GM19328 (cell line): Measurements from ENCODE around the gene PDE11A.

Source experiments
- ATAC-seq: cut with Tn5 transposase; IDR thresholded peaks from one replicate; pipeline ENCODE4 v1.9.1; 2021; ENCODE audit warnings: mild to moderate bottlenecking, moderate library complexity; ENCODE audit not compliant: unreplicated experiment

Gene PDE11A

DNA sequence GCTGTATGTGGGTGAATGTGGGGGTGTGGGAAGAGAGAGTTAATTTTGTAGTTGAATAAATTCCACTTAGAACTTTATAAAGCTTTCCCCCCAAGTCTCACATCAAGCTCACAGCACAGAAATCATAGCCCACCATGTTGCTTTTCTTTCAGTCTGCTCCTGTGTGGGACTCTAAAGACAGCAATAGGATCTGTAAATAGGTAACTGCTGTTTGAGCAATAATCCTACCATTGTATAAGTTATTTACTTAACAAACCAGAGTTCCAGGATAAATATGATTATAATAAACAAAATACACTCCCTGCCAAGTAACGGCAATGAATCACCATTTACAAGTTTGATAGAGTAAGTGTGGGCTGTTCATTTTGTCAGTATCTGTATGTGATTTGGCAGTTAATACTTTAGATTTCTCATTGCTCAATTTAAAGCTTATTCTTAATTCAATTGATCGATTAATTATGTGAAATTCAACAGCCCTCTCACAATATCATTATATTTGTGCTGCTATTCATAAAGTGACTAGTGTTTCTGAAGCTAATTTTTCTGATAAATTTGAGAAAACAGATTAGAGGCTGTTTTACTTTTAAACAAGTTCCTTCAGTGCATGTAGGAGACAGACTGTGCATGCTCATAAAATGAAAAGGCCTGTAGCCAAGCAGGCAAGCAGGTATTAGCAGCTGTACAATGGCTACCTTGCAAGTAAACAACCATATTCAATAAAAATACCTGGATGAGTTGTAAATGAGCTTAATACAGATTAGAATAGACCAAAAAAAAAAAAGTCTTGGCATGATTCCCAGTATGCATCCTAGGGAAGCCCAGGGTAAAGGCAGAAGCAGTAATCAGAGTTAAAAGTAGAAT lies 142.7 kb downstream of the PDE11A start:
- no peak for ATAC-seq

GRCh38 chr2:177923323-177923722 lies 149.3 kb downstream of the PDE11A start:
- no peak for ATAC-seq

DNA sequence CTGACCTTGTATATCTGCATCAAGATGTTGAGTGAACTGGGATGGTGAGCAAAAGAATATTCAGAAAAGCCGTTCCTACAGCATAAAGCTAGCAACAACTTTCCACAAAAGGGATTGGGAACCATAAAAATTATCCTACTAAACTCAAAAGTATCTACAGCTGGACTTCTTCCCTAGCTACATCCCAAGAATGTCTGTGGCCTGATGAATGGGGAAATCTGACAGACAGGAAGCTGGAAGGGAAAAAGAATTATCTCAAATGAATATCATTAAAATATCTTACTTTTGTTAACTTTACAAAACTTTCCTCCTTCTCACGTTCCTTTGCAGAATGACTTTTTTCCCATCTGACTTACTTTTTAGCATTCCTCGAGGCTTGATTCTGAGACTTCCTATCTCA lies 150.9 kb downstream of the PDE11A start:
- no peak for ATAC-seq

GRCh38 chr2:177917169-177917568 lies 155.4 kb downstream of the PDE11A start:
- ATAC-seq, result no peak

DNA sequence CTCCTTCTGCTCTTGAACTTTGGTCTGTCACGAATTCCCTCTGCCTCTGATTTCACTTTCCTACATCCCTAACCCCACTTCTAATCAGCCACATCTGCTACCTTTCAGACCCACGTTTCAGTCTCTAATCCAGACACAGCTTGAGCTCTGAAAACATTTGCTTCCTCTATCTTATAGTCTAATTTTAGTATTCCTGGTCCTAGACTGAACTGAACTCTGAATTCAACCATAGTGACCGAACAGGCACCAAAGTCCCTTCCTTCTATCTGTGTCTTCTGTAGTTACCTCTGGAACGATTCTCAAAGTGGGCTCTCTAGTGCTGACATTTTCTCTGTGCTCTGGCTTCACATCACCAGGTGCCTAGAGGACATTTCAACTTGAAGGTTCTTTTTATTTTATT lies 156.2 kb downstream of the PDE11A start:
- ATAC-seq, result no peak

GRCh38 chr2:177914247-177914646 lies 158.3 kb downstream of the PDE11A start:
- no peak for ATAC-seq

DNA sequence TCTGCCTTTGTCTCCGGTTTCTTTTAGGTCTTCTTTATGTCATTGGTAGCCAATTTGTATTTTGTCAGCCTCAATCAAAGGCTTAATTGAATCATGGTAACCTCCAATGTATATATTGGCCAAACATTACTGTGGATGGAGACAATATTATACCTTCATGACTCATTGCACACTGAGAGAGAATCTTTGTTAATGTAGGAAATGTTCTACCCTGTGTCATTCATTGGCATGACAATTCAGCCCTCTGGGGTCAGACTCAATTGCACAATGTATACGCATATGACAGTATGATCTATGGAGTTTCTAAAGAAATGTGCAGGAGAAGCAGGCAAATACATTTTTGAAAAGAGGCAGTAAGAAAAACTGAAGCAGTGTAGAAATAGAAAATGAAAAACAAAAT lies 162.6 kb downstream of the PDE11A start:
- ATAC-seq, result no peak

- no peak for ATAC-seq
Observed at GRCh38 chr2:177908824-177909223, 163.8 kb downstream of the PDE11A start.

DNA sequence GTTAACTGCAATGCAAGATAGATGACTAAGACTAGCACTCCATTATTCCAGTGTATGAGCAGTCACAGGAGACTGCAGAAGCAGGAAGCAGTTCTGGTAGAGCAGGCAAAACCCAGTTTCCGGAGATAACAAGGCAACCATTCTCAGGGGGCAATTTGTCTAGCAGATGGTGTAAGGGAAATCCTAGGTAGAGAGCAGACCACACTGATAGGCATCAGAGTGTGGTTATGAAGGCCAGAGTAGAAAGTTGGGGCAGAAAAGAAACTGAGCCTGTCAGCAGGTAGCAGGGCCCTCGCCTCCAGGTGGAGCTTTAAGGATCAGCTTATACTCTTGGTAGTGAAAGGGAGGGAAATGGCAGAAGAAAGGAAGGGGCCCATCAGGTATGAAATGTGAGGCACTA lies 164.4 kb downstream of the PDE11A start:
- no peak for ATAC-seq

- ATAC-seq, result peak; percentile 78
Observed at GRCh38 chr2:177906041-177906718, 166.4 kb downstream of the PDE11A start.

- ATAC-seq, result no peak
Observed at GRCh38 chr2:177905640-177906039, 166.9 kb downstream of the PDE11A start.

GRCh38 chr2:177902395-177903163 lies 170.0 kb downstream of the PDE11A start:
- no peak for ATAC-seq

- ATAC-seq, result no peak
Observed at GRCh38 chr2:177900082-177900481, 172.5 kb downstream of the PDE11A start.

- ATAC-seq, result no peak
Observed at GRCh38 chr2:177897278-177897677, 175.3 kb downstream of the PDE11A start.

DNA sequence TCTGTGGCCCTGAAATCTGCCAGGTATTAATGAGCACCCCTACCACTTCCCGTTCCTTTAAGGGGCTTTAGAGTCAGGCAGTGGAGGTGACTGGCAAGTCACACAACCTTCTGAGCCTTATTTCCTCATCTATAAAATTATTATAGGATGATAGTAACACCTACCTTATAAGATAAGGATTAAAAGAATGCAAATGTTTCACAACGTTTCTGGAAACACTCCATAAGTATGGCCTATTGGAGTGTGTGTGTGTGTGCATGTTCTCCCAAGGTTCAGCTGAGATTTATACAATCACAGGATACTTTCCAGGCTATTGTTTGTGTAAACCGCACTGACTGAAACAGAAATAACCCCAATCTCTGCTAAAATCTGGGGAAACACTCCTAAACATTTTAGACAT lies 176.0 kb downstream of the PDE11A start:
- no peak for ATAC-seq

- ATAC-seq, result no peak
Observed at GRCh38 chr2:177894546-177894945, 178.0 kb downstream of the PDE11A start.

GRCh38 chr2:177893880-177894279 lies 178.7 kb downstream of the PDE11A start:
- ATAC-seq, result no peak

DNA sequence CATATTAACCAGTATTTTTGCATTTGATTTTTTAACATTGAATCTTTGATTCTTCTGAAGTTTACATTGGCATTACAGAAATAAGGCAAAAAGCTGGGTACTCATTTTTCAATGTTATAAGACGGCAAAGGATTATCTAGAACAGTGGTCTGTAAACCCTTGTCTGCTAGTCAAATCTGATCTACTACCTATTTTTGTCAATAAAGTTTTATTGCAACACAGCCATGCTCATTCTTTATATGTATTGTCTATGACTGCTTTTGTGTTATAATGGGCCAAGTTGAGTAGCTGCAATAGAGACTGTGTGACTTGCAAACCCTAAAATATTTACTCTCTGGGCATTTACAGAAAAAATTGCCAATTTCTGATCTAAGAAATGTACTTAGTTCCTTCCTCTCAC lies 181.0 kb downstream of the PDE11A start:
- no peak for ATAC-seq

DNA sequence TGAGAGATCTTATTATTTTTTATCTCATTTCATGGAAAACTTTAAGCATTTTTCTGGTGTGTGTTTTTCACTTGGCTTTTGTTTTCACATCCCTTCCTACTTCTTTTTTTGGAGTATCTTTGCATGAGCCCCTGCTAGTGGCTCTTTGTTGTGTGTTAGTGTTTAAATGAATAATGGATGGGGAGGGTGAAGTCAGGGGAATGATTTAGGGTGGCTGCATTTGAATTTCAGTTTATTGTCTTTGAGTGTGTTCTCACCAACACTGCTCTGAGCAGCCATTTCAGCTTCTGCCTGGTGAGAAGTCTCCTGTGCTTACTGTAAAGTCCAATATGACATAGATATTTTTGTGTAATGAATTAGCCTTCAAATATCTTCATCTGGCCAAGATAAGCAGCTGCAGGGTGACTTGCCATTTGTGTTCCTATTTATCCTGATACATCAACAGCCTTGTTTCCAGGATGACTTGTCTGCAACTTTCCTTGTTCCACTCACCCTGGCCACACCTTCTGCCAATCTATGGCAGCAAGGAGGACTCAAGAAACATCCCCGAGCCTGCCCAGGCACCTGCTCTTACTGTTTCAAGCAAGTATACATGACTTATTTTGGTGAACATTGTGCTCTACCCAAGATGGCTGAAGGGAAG lies 182.6 kb downstream of the PDE11A start:
- ATAC-seq, result no peak

- no peak for ATAC-seq
Observed at GRCh38 chr2:177888581-177888980, 184.0 kb downstream of the PDE11A start.

DNA sequence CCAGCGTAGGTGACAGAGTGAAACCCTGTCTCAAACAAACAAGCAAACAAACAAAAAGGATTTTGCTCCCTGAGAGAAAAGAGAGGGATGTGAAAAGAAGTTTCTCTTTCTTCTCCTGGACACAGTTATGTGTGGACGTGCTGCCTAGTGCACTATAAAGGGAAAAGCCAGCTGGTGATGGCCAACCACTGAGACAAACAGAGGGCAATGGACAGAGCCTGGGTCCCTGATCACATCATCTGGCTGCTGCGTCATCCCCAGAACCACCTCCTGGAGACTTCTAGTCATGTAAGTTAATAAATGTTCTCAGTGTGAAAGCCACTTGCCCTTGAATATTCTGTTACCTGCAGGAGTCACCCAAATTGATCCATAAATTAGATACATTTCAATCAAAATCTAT lies 184.9 kb downstream of the PDE11A start:
- ATAC-seq, result no peak
